ENCODE measurements around the gene PREP. TPM values are rescaled to one million over a fixed set of nuclear protein-coding genes. Genes with fewer than 3 reads are reported as not detected.

Gene PREP
- total RNA-seq, 2 donors from 2014 or later = 13.7 to 16.8 TPM

Other genes with a start within 250 kb of the PREP start
- 10 to 100 TPM; 39.3 to 57.6 TPM for gene POPDC3, start 223.1 kb downstream of the PREP start, total RNA-seq

Measured in right atrium auricular region (tissue), 2 donors.